Hypothalamus (tissue), 51 donors: ENCODE results near the gene POLD2.

ENCODE experiments used
- DNase-seq, 51 donors: peaks; one replicate each; lab custom pipeline; 2025; lab: John Stamatoyannopoulos, UW

POLD2 gene

GRCh38 chr7:44087911-44088838 lies 35.2 kb downstream of the POLD2 start:
- peak in 23 of 51 donors; percentile 11 to 69 (median 48) for DNase-seq

GRCh38 chr7:44086627-44087026 lies 36.7 kb downstream of the POLD2 start:
- no peak for DNase-seq

- no peak for DNase-seq
Measured at GRCh38 chr7:44085546-44085945, 37.8 kb downstream of the POLD2 start.

- no peak for DNase-seq
Measured at GRCh38 chr7:44084701-44085100, 38.6 kb downstream of the POLD2 start.

GRCh38 chr7:44083796-44084195 lies 39.6 kb downstream of the POLD2 start:
- no peak for DNase-seq

- peak; percentile 73 to 100 (median 98) for DNase-seq
Measured at GRCh38 chr7:44082541-44083207, 40.7 kb downstream of the POLD2 start.

GRCh38 chr7:44081266-44081748 lies 42.0 kb downstream of the POLD2 start:
- no peak for DNase-seq

GRCh38 chr7:44080686-44081265 lies 42.6 kb downstream of the POLD2 start:
- DNase-seq = no peak

- DNase-seq = no peak
Measured at GRCh38 chr7:44080118-44080517, 43.2 kb downstream of the POLD2 start.

- no peak for DNase-seq
Measured at GRCh38 chr7:44079331-44080021, 43.9 kb downstream of the POLD2 start.

GRCh38 chr7:44078521-44078920 lies 44.8 kb downstream of the POLD2 start:
- DNase-seq = no peak

GRCh38 chr7:44077681-44078091 lies 45.7 kb downstream of the POLD2 start:
- no peak for DNase-seq

- no peak for DNase-seq
Measured at GRCh38 chr7:44077061-44077460, 46.3 kb downstream of the POLD2 start.

- DNase-seq = no peak
Measured at GRCh38 chr7:44076101-44076895, 47.0 kb downstream of the POLD2 start.

- no peak for DNase-seq
Measured at GRCh38 chr7:44075296-44076075, 47.9 kb downstream of the POLD2 start.

GRCh38 chr7:44074349-44074695 lies 49.0 kb downstream of the POLD2 start:
- no peak for DNase-seq

- peak in 46 of 51 donors; percentile 16 to 86 (median 62) for DNase-seq
Measured at GRCh38 chr7:44073664-44074348, 49.5 kb downstream of the POLD2 start.
